ENCODE data around the gene GALM.

DNA sequence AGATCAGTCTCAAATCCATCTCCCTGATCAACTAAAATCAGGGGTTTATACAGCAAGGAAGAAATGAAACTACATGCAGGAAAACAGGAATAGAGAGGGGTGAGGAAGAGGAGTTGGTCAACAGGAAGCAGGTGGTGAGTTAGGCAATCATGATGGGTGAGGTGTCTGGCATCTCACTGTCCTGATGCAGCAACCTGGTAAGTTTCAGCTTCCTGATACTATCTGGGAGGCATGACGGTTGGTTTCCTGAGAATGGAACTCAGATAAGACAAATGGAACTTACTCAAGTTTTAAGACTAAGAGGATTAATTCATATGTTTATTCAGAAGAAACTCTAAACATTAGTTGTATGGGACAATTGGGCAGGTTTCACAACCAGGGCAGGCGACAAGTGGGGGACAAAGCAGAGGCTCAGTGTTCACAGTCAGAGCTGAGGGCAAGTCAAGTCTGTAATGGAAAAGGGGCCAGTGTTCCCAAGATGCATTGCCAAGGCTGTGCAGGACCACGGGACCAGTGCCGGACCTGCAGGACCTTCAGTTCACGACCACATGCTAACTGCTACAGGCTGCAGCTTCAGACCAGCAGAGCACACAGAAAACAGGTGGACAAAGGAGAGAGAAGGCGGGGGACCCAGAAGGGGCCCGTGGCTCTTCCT lies 17.7 kb upstream of the GALM start:
- no peak for TF ChIP-seq POLR2AphosphoS5 (IDR thresholded peaks at IDR 0.05; ENCODE audit: low read depth, low read length)
- TF ChIP-seq TAF1 (IDR thresholded peaks at IDR 0.05; ENCODE audit: borderline replicate concordance, insufficient read depth, low read length): no peak
- TF ChIP-seq, protein P1, sequence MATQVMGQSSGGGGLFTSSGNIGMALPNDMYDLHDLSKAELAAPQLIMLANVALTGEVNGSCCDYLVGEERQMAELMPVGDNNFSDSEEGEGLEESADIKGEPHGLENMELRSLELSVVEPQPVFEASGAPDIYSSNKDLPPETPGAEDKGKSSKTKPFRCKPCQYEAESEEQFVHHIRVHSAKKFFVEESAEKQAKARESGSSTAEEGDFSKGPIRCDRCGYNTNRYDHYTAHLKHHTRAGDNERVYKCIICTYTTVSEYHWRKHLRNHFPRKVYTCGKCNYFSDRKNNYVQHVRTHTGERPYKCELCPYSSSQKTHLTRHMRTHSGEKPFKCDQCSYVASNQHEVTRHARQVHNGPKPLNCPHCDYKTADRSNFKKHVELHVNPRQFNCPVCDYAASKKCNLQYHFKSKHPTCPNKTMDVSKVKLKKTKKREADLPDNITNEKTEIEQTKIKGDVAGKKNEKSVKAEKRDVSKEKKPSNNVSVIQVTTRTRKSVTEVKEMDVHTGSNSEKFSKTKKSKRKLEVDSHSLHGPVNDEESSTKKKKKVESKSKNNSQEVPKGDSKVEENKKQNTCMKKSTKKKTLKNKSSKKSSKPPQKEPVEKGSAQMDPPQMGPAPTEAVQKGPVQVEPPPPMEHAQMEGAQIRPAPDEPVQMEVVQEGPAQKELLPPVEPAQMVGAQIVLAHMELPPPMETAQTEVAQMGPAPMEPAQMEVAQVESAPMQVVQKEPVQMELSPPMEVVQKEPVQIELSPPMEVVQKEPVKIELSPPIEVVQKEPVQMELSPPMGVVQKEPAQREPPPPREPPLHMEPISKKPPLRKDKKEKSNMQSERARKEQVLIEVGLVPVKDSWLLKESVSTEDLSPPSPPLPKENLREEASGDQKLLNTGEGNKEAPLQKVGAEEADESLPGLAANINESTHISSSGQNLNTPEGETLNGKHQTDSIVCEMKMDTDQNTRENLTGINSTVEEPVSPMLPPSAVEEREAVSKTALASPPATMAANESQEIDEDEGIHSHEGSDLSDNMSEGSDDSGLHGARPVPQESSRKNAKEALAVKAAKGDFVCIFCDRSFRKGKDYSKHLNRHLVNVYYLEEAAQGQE (IDR thresholded peaks at IDR 0.05; ENCODE audit: insufficient read depth in 1 of 2, low read depth in 2 of 2, low read length in 2 of 2): no peak

Data from PFSK-1 (cell line).